Activated T-helper 2 cell treated with anti-CD3 and anti-CD28 coated beads, Interferon-gamma antibody, Interleukin-2, Interleukin-4, amounts not matched to agents 10 μg/mL and 5 μg/mL and 100 μg/mL, durations not matched to agents 14 hours and 24 hours and 36 hours (primary cell): ENCODE results near the gene AIFM3. TPM values are rescaled to one million over a fixed set of nuclear protein-coding genes. Genes with fewer than 3 reads are reported as not detected.
A peak's percentile ranks its signal among the peaks of the same experiment; 100 is the strongest.

ENCODE experiments used
- DNase-seq: peaks from one replicate; pipeline ENCODE4 v3.0.0; 2021; ENCODE audit warnings: low spot score
- H3K27ac Mint-ChIP-seq: one replicate; pipeline ENCODE4 v1.8.0; 2021; ENCODE audit warnings: mixed read lengths
- H3K27me3 Mint-ChIP-seq: one replicate; pipeline ENCODE4 v1.8.0; 2021; ENCODE audit warnings: low read depth, mixed read lengths
- H3K36me3 Mint-ChIP-seq: one replicate; pipeline ENCODE4 v1.8.0; 2021; ENCODE audit warnings: low read depth, mixed read lengths
- H3K4me1 Mint-ChIP-seq: one replicate; pipeline ENCODE4 v1.8.0; 2021; ENCODE audit warnings: low read depth, mixed read lengths
- H3K4me3 Mint-ChIP-seq: one replicate; pipeline ENCODE4 v1.8.0; 2021; ENCODE audit warnings: low read depth, mild to moderate bottlenecking, moderate library complexity, mixed read lengths
- H3K9me3 Mint-ChIP-seq: one replicate; pipeline ENCODE4 v1.8.0; 2021; ENCODE audit warnings: mixed read lengths
- intact Hi-C: fragments of 100-400 bp; cut with micrococcal nuclease; formaldehyde crosslinking; loops from one replicate; pipeline ENCODE4 v1.15.1; 2023
- total RNA-seq: library from RNA; stranded (reverse); gene quantifications from 2 replicates; pipeline ENCODE4 v1.2.3, GENCODE V29; 2022

AIFM3 gene
- total RNA-seq, 1 donor from 2014 or later = 0.23 TPM

- no peak overlapping the region for H3K27ac Mint-ChIP-seq
- no peak overlapping the region for H3K4me3 Mint-ChIP-seq
- no peaks in the 10 kb centered on the region for H3K27me3 Mint-ChIP-seq
- intact Hi-C loops = no loop called here
- DNase-seq = no peak
- peaks cover 12% of the 10 kb centered on the region for H3K9me3 Mint-ChIP-seq
- H3K36me3 Mint-ChIP-seq = peaks cover 3% of the 10 kb centered on the region
- H3K4me1 Mint-ChIP-seq = peaks cover 23% of the 10 kb centered on the region
Measured at GRCh38 chr22:20977019-20977418, 10.0 kb downstream of the AIFM3 start.

DNA sequence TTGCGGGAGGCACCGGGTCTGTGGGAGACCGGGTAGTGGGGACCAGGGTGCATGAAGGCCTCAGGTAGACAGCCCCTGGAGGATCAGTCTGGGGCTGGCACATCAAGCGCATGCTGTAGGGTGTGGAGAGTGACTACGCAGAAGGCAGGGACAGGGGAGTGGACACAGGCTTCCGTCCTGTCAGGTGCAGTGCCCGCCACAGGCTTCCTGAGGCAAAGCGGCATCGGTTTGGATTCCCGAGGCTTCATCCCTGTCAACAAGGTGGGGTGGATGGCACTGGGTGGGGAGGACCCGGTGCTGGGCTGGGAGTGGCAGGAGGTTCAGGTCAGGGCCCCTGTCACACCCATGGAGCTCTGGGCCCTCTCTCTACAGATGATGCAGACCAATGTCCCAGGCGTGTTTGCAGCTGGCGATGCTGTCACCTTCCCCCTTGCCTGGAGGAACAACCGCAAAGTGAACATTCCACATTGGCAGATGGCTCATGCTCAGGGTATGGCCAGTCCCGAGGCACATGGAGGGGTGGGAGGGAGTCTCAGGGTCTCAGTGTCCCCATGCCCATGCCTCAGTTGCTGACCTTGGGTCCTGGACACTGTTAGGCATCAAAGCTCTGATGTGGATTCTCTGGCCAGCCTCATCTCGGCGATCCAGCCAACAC lies 10.6 kb downstream of the AIFM3 start:
- Mint-ChIP-seq H3K4me3 (no peak overlapping the region), H3K4me1 (peaks cover 25% of the 10 kb centered on the region), H3K27ac (no peak overlapping the region), H3K36me3 (peaks cover 3% of the 10 kb centered on the region), H3K9me3 (peaks cover 12% of the 10 kb centered on the region), H3K27me3 (no peaks in the 10 kb centered on the region)
- intact Hi-C loops = no loop called here
- no peak for DNase-seq

GRCh38 chr22:20978419-20978818 lies 11.4 kb downstream of the AIFM3 start:
- Mint-ChIP-seq H3K36me3 (peaks cover 3% of the 10 kb centered on the region), H3K4me3 (no peak overlapping the region), H3K27me3 (no peaks in the 10 kb centered on the region), H3K9me3 (peaks cover 12% of the 10 kb centered on the region), H3K4me1 (peaks cover 29% of the 10 kb centered on the region), H3K27ac (no peak overlapping the region)
- intact Hi-C loops = no loop called here
- DNase-seq = no peak

GRCh38 chr22:20979243-20979809 lies 12.3 kb downstream of the AIFM3 start:
- peaks cover 32% of the 10 kb centered on the region for H3K4me1 Mint-ChIP-seq
- intact Hi-C loops = no loop called here
- H3K9me3 Mint-ChIP-seq = peaks cover 12% of the 10 kb centered on the region
- H3K36me3 Mint-ChIP-seq = peaks cover 9% of the 10 kb centered on the region
- H3K27ac Mint-ChIP-seq = peak overlapping the region; percentile 76
- peak; percentile 61 for DNase-seq
- H3K27me3 Mint-ChIP-seq = no peaks in the 10 kb centered on the region
- peak overlapping the region; percentile 75 for H3K4me3 Mint-ChIP-seq

GRCh38 chr22:20979940-20980453 lies 12.9 kb downstream of the AIFM3 start:
- intact Hi-C loops = no loop called here
- Mint-ChIP-seq H3K27me3 (no peaks in the 10 kb centered on the region), H3K27ac (no peak overlapping the region), H3K9me3 (peaks cover 12% of the 10 kb centered on the region), H3K4me1 (peaks cover 32% of the 10 kb centered on the region), H3K36me3 (peaks cover 9% of the 10 kb centered on the region), H3K4me3 (peak overlapping the region; percentile 15)
- no peak for DNase-seq

DNA sequence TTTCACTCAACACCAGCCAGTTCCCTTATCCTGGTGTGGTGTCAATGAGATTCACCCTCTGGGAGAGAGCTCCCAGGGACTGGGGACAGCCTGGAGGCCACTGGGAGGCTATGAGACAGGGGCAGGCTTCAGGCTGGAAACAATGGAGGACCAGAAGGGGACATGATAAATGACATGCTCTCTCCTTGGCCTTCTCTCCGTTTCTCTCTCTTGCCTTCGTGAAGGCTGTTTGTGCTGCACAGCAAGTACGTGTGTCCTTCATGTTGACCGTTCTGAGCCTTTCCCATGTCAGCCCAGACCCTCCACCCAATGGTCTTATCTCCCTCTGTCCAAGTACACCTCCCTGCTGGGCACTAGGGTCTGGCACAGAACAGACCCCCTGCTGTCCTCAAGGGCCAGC lies 13.5 kb downstream of the AIFM3 start:
- DNase-seq = no peak
- intact Hi-C loops = no loop called here
- Mint-ChIP-seq H3K4me1 (peaks cover 32% of the 10 kb centered on the region), H3K4me3 (peak overlapping the region; percentile 94), H3K36me3 (peaks cover 10% of the 10 kb centered on the region), H3K9me3 (peaks cover 12% of the 10 kb centered on the region), H3K27ac (no peak overlapping the region), H3K27me3 (no peaks in the 10 kb centered on the region)

DNA sequence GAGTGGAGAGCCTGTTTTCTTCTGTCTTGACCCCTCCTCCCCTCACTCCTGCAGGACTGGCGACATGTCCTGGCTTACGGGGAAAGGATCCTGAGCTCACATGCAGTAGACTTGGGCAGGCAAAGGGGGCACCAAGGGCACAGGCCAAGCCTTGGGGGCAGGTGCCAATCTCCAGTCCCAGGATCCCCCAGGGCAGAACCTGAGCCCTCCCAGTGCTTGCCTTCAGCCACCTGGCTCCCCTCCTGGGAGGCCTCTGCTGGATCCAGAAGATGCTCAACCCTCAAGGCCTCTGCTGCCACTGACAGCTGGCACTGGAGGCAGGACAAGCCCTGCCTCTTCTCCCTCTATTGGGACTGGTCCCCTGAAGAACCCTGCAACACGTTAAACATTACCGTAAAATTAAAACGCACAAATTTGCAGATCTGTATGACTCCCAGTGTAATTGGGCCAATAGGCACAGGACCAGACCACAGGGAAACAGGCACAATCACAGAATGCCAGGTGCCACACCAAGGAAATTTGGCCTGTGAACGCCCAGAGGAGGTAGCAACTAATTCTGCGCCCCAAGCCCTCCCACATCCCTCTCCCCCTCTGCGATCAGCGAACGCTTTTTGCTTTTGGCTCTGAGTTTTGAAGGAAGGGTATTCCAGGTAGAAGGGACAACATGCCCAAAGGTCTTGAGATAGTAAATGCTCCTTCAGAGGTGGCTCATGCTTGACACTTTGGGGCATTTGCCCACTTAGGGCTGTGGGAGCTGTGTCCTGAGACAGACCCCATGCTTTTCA lies 14.1 kb downstream of the AIFM3 start:
- H3K27ac Mint-ChIP-seq = peak overlapping the region; percentile 80
- no peaks in the 10 kb centered on the region for H3K27me3 Mint-ChIP-seq
- intact Hi-C loops = no loop called here
- peaks cover 12% of the 10 kb centered on the region for H3K9me3 Mint-ChIP-seq
- H3K36me3 Mint-ChIP-seq = peaks cover 14% of the 10 kb centered on the region
- peaks cover 32% of the 10 kb centered on the region for H3K4me1 Mint-ChIP-seq
- peak overlapping the region; percentile 94 for H3K4me3 Mint-ChIP-seq
- no peak for DNase-seq

GRCh38 chr22:20981787-20982562 lies 14.9 kb downstream of the AIFM3 start, which contains the start of gene LZTR1:
LZTR1 (plus strand) TSS chr22:20982297; CDS start chr22:20982372, 75 bp downstream.
- intact Hi-C loops = no loop called here
- peaks cover 12% of the 10 kb centered on the region for H3K9me3 Mint-ChIP-seq

GRCh38 chr22:20982563-20982882 lies 15.5 kb downstream of the AIFM3 start:
- Mint-ChIP-seq H3K27ac (peak overlapping the region; percentile 80), H3K4me3 (peak overlapping the region; percentile 94), H3K36me3 (peaks cover 20% of the 10 kb centered on the region), H3K4me1 (peaks cover 32% of the 10 kb centered on the region), H3K9me3 (peaks cover 12% of the 10 kb centered on the region), H3K27me3 (no peaks in the 10 kb centered on the region)
- intact Hi-C loops = no loop called here
- no peak for DNase-seq

More at GRCh38 chr22:20981787-20982562, 14.9 kb downstream of the AIFM3 start, which contains the start of gene LZTR1:
- Mint-ChIP-seq H3K27ac (peak within 1 kb of the TSS; percentile 80), H3K27me3 (no peaks in the 10 kb centered on the region), H3K36me3 (peaks cover 20% of the 10 kb centered on the region), H3K4me1 (peaks cover 32% of the 10 kb centered on the region), H3K4me3 (peak within 1 kb of the TSS; percentile 94)
- peak; percentile 69 for DNase-seq

DNA sequence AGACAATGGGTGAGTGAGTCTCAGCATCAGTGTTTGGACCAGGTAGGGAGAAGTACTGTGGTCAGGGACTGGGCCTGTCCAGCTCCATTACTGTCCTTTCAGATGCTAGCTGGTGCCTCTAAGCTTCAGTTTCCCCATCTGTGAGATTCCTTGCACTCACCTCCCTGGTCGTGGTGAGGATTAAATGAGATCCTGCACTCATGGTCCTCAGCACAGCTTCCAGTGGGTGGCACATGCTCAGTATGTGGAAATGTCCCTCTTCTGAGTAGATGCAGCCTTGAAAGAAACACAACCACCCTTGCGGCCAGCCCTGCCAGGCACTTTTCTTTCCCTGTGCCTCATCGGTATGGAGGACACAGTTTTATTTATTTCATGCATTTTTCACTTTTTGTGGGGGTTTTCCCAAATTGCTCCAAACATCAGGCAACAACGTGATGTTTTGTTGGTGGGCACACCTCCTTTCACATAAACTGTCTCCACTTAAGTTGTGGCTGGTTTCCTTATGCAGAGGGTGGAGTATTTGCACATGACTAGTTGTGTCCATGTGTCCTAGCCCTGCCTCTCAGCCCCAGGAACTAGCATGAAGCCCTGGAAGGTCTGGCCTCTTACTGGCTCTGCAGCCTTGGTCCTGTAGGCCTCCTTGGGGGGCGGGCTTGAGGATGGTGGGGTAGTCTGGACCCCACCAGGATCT lies 16.2 kb downstream of the AIFM3 start:
- peak overlapping the region; percentile 80 for H3K27ac Mint-ChIP-seq
- H3K4me3 Mint-ChIP-seq = peak overlapping the region; percentile 94
- no peaks in the 10 kb centered on the region for H3K27me3 Mint-ChIP-seq
- intact Hi-C loops = no loop called here
- peaks cover 9% of the 10 kb centered on the region for H3K9me3 Mint-ChIP-seq
- DNase-seq = no peak
- peaks cover 32% of the 10 kb centered on the region for H3K4me1 Mint-ChIP-seq
- peaks cover 26% of the 10 kb centered on the region for H3K36me3 Mint-ChIP-seq

GRCh38 chr22:20985720-20986119 lies 18.7 kb downstream of the AIFM3 start:
- no peak overlapping the region for H3K4me3 Mint-ChIP-seq
- no peak for DNase-seq
- intact Hi-C loops = no loop called here
- no peaks in the 10 kb centered on the region for H3K27me3 Mint-ChIP-seq
- no peak overlapping the region for H3K27ac Mint-ChIP-seq
- H3K9me3 Mint-ChIP-seq = no peaks in the 10 kb centered on the region
- H3K36me3 Mint-ChIP-seq = peaks cover 27% of the 10 kb centered on the region
- peaks cover 18% of the 10 kb centered on the region for H3K4me1 Mint-ChIP-seq

DNA sequence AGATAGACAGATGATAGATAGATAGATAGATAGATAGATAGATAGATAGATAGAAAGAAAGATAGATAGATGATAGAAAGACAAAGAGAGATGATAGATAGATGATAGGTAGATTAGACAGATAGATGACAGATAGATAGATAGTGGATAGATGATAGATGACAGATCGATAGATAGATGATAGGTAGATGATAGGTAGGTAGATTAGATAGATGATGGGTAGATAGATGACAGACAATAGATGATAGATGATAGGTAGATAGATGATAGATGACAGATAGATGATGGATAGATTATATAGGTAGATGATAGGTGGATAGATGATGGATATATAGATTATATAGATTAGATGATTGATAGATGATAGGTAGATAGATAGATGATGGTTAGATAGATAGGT lies 19.3 kb downstream of the AIFM3 start:
- Mint-ChIP-seq H3K27me3 (no peaks in the 10 kb centered on the region), H3K4me3 (no peak overlapping the region), H3K36me3 (peaks cover 33% of the 10 kb centered on the region), H3K27ac (no peak overlapping the region), H3K9me3 (no peaks in the 10 kb centered on the region), H3K4me1 (peaks cover 12% of the 10 kb centered on the region)
- no peak for DNase-seq
- intact Hi-C loops = no loop called here
